HEK293T (cell line): Measurements from ENCODE around the gene TFDP1.

Source experiments
- CTCF ChIA-PET: fragments of 350-600 bp; formaldehyde crosslinking; extraction: SDS; loops from one replicate; lab custom pipeline; 2021; ENCODE audit warnings: antibody characterized with exemption, inconsistent platforms; lab: Yijun Ruan, JAX
- POLR2A ChIA-PET: fragments of 350-600 bp; formaldehyde crosslinking; extraction: SDS; loops from one replicate; lab custom pipeline; 2020; ENCODE audit warnings: antibody characterized with exemption, inconsistent platforms; lab: Yijun Ruan, JAX
- DNase-seq: peaks from one replicate; pipeline ENCODE4 v3.0.0; 2012; ENCODE audit warnings: mixed read lengths; ENCODE audit errors: extremely low spot score
- ARNT ChIP-seq: fragments of 450-650 bp; IDR thresholded peaks from 2 replicates; pipeline ENCODE4 v1.6.1; 2017; ENCODE audit warnings: mild to moderate bottlenecking
- BHLHE40 ChIP-seq: fragments of 450-650 bp; IDR thresholded peaks from 2 replicates; pipeline ENCODE4 v1.6.1; 2016; ENCODE audit warnings: mild to moderate bottlenecking, moderate library complexity, borderline replicate concordance
- CTBP1 ChIP-seq: fragments of 450-650 bp; IDR thresholded peaks from 2 replicates; pipeline ENCODE4 v1.6.1; 2016; ENCODE audit warnings: borderline replicate concordance
- ELF4 ChIP-seq: fragments of 450-650 bp; IDR thresholded peaks from 2 replicates; pipeline ENCODE4 v1.6.1; 2017; ENCODE audit warnings: antibody characterized with exemption
- FOXA1 ChIP-seq: fragments of 450-650 bp; IDR thresholded peaks from 2 replicates; pipeline ENCODE4 v1.6.1; 2016; ENCODE audit warnings: mild to moderate bottlenecking
- FOXK2 ChIP-seq: fragments of 450-650 bp; IDR thresholded peaks from 2 replicates; pipeline ENCODE4 v1.6.1; 2016; ENCODE audit warnings: mild to moderate bottlenecking
- FOXM1 ChIP-seq: fragments of 450-650 bp; IDR thresholded peaks from 2 replicates; pipeline ENCODE4 v1.6.1; 2017; ENCODE audit warnings: mild to moderate bottlenecking, borderline replicate concordance
- HDGF ChIP-seq: fragments of 450-650 bp; IDR thresholded peaks from 2 replicates; pipeline ENCODE4 v1.6.1; 2017; ENCODE audit warnings: antibody characterized with exemption, borderline replicate concordance
- L3MBTL2 ChIP-seq: fragments of 450-650 bp; conservative IDR thresholded peaks from 2 replicates; pipeline ENCODE4 v1.6.1; 2016; ENCODE audit warnings: mild to moderate bottlenecking
- LEF1 ChIP-seq: fragments of 450-650 bp; IDR thresholded peaks from 2 replicates; pipeline ENCODE4 v1.6.1; 2017; ENCODE audit warnings: mild to moderate bottlenecking, borderline replicate concordance
- NFRKB ChIP-seq: fragments of 450-650 bp; IDR thresholded peaks from 2 replicates; pipeline ENCODE4 v1.6.1; 2016; ENCODE audit warnings: mild to moderate bottlenecking, moderate library complexity
- SP1 ChIP-seq: fragments of 450-650 bp; IDR thresholded peaks from 2 replicates; pipeline ENCODE4 v1.6.1; 2017
- SUZ12 ChIP-seq: fragments of 450-650 bp; IDR thresholded peaks from 2 replicates; pipeline ENCODE4 v1.6.1; 2016; ENCODE audit warnings: mild to moderate bottlenecking
- TARDBP ChIP-seq: fragments of 450-650 bp; IDR thresholded peaks from 2 replicates; pipeline ENCODE4 v1.6.1; 2016
- ZNF384 ChIP-seq: fragments of 450-650 bp; IDR thresholded peaks from 2 replicates; pipeline ENCODE4 v1.6.1; 2016
- TF ChIP-seq, protein P1 (sequence below): fragments of 450-650 bp; IDR thresholded peaks from 2 replicates; pipeline ENCODE4 v1.6.1; 2016

The TFDP1 gene

GRCh38 chr13:113548171-113548641 is 36.3 kb upstream of the TFDP1 start:
- ChIA-PET CTCF (no interaction called here), POLR2A (no interaction called here)
- TF ChIP-seq FOXA1 = no peak
- TF ChIP-seq LEF1 = no peak
- no peak for TF ChIP-seq ELF4
- no peak for TF ChIP-seq ARNT
- TF ChIP-seq FOXK2 = no peak
- TF ChIP-seq, protein P1, sequence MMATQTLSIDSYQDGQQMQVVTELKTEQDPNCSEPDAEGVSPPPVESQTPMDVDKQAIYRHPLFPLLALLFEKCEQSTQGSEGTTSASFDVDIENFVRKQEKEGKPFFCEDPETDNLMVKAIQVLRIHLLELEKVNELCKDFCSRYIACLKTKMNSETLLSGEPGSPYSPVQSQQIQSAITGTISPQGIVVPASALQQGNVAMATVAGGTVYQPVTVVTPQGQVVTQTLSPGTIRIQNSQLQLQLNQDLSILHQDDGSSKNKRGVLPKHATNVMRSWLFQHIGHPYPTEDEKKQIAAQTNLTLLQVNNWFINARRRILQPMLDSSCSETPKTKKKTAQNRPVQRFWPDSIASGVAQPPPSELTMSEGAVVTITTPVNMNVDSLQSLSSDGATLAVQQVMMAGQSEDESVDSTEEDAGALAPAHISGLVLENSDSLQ = no peak
- no peak for TF ChIP-seq SUZ12
- no peak for TF ChIP-seq FOXM1
- TF ChIP-seq NFRKB = no peak
- TF ChIP-seq SP1 = no peak
- TF ChIP-seq L3MBTL2 = no peak
- TF ChIP-seq CTBP1 = no peak
- no peak for DNase-seq

- ChIA-PET POLR2A (no interaction called here), CTCF (interaction anchor here (1.7 kb wide), 1 partner anchor 13 kb away, joined by 7 read pairs; no protein-coding TSS in a partner anchor)
- DNase-seq = no peak
- TF ChIP-seq, protein P1 = no peak
- TF ChIP-seq BHLHE40 (no peak), ZNF384 (no peak), ARNT (no peak)
Observed at GRCh38 chr13:113548778-113549621, 35.6 kb upstream of the TFDP1 start.

DNA sequence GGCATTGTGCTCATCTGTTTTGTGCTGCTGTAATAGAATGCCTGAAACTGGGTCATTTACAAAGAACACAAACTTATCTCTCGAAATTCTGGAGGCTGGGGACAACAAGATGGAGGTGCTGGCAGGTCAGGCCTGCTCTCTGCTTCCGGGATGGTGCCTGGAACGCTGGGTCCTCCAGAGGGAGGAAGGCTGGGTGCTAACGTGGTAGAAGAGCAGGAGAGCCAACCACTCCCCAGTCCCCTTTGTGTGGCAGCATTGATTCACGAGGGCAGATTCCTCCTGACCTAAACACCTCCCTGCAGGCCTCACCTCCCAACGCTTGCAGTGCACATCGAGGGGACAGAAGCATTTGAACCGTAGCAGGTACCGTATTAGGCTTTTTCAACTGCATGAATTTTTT is 34.1 kb upstream of the TFDP1 start:
- CTCF ChIA-PET = interaction anchor here (1.7 kb wide), 1 partner anchor 11 kb away, joined by 7 read pairs; no protein-coding TSS in a partner anchor
- TF ChIP-seq BHLHE40 (no peak), ZNF384 (no peak), NFRKB (no peak), SP1 (no peak), ELF4 (no peak), CTBP1 (no peak)
- no peak for DNase-seq
- POLR2A ChIA-PET = no interaction called here

- ChIA-PET CTCF (no interaction called here), POLR2A (no interaction called here)
- DNase-seq = no peak
- no peak for TF ChIP-seq FOXK2
- no peak for TF ChIP-seq ARNT
- no peak for TF ChIP-seq TARDBP
- TF ChIP-seq LEF1 = no peak
- TF ChIP-seq NFRKB = no peak
- TF ChIP-seq ELF4 = no peak
- no peak for TF ChIP-seq SUZ12
- TF ChIP-seq BHLHE40 = no peak
- TF ChIP-seq SP1 = no peak
- no peak for TF ChIP-seq CTBP1
- no peak for TF ChIP-seq ZNF384
- TF ChIP-seq L3MBTL2 = no peak
- no peak for TF ChIP-seq FOXA1
- no peak for TF ChIP-seq HDGF
- no peak for TF ChIP-seq FOXM1
- TF ChIP-seq, protein P1 = no peak
Observed at GRCh38 chr13:113551081-113552000, 33.2 kb upstream of the TFDP1 start.

- ChIA-PET CTCF (no interaction called here), POLR2A (no interaction called here)
- DNase-seq = no peak
- no peak for TF ChIP-seq FOXA1
- TF ChIP-seq HDGF = no peak
- TF ChIP-seq NFRKB = no peak
- TF ChIP-seq L3MBTL2 = no peak
- no peak for TF ChIP-seq ZNF384
- TF ChIP-seq SUZ12 = no peak
- TF ChIP-seq ELF4 = no peak
- no peak for TF ChIP-seq TARDBP
- TF ChIP-seq LEF1 = no peak
- TF ChIP-seq BHLHE40 = no peak
- no peak for TF ChIP-seq ARNT
- no peak for TF ChIP-seq SP1
- no peak for TF ChIP-seq CTBP1
- TF ChIP-seq, protein P1 = no peak
- TF ChIP-seq FOXK2 = no peak
Observed at GRCh38 chr13:113552079-113552478, 32.5 kb upstream of the TFDP1 start.
